ENCODE measurements around the gene COL27A1. TPM values are rescaled to one million over a fixed set of nuclear protein-coding genes. Genes with fewer than 3 reads are reported as not detected.

COL27A1 gene
- total RNA-seq, 1 donor from 2014 or later, result 61.4 TPM

- no peak for DNase-seq (ENCODE audit: low spot score)
- H3K27me3 Mint-ChIP-seq (ENCODE audit: unreplicated experiment), result peaks cover 20% of the 10 kb centered on the region
- H3K27ac Mint-ChIP-seq (ENCODE audit: unreplicated experiment), result no peak overlapping the region
- no peak overlapping the region for H3K4me3 Mint-ChIP-seq (ENCODE audit: unreplicated experiment)
- no peak for TF ChIP-seq CTCF (IDR thresholded peaks at IDR 0.05; ENCODE audit: unreplicated experiment)
- no peaks in the 10 kb centered on the region for H3K9me3 Mint-ChIP-seq (ENCODE audit: unreplicated experiment)
- no peaks in the 10 kb centered on the region for H3K36me3 Mint-ChIP-seq (ENCODE audit: low read depth, unreplicated experiment)
- peaks cover 13% of the 10 kb centered on the region for H3K4me1 Mint-ChIP-seq (ENCODE audit: unreplicated experiment)
These were observed 5.5 kb upstream of the COL27A1 start for GRCh38 chr9:114149765-114150340.

GRCh38 chr9:114150608-114151007, 4.7 kb upstream of the COL27A1 start:
- Mint-ChIP-seq H3K4me3 (ENCODE audit: unreplicated experiment) (no peak overlapping the region), H3K4me1 (ENCODE audit: unreplicated experiment) (peaks cover 13% of the 10 kb centered on the region), H3K27ac (ENCODE audit: unreplicated experiment) (no peak overlapping the region), H3K27me3 (ENCODE audit: unreplicated experiment) (peaks cover 23% of the 10 kb centered on the region), H3K36me3 (ENCODE audit: low read depth, unreplicated experiment) (no peaks in the 10 kb centered on the region), H3K9me3 (ENCODE audit: unreplicated experiment) (no peaks in the 10 kb centered on the region)
- DNase-seq (ENCODE audit: low spot score), result no peak
- TF ChIP-seq CTCF (IDR thresholded peaks at IDR 0.05; ENCODE audit: unreplicated experiment), result no peak

- Mint-ChIP-seq H3K4me1 (ENCODE audit: unreplicated experiment) (peaks cover 16% of the 10 kb centered on the region), H3K27me3 (ENCODE audit: unreplicated experiment) (peaks cover 27% of the 10 kb centered on the region), H3K4me3 (ENCODE audit: unreplicated experiment) (no peak overlapping the region), H3K9me3 (ENCODE audit: unreplicated experiment) (no peaks in the 10 kb centered on the region), H3K36me3 (ENCODE audit: low read depth, unreplicated experiment) (peaks cover 3% of the 10 kb centered on the region), H3K27ac (ENCODE audit: unreplicated experiment) (no peak overlapping the region)
- no peak for DNase-seq (ENCODE audit: low spot score)
- TF ChIP-seq CTCF (IDR thresholded peaks at IDR 0.05; ENCODE audit: unreplicated experiment), result no peak
These were observed 3.8 kb upstream of the COL27A1 start for GRCh38 chr9:114151426-114151956.

- TF ChIP-seq CTCF (IDR thresholded peaks at IDR 0.05; ENCODE audit: unreplicated experiment), result no peak
- Mint-ChIP-seq H3K27ac (ENCODE audit: unreplicated experiment) (no peak overlapping the region), H3K4me3 (ENCODE audit: unreplicated experiment) (peak overlapping the region; percentile 76), H3K27me3 (ENCODE audit: unreplicated experiment) (peaks cover 25% of the 10 kb centered on the region), H3K9me3 (ENCODE audit: unreplicated experiment) (no peaks in the 10 kb centered on the region), H3K4me1 (ENCODE audit: unreplicated experiment) (peaks cover 30% of the 10 kb centered on the region), H3K36me3 (ENCODE audit: low read depth, unreplicated experiment) (peaks cover 12% of the 10 kb centered on the region)
- peak; percentile 23 for DNase-seq (ENCODE audit: low spot score)
These were observed 1.4 kb upstream of the COL27A1 start for GRCh38 chr9:114153761-114154599.

Data from endothelial cell (in vitro differentiated cells).